Spleen (tissue), 3 donors: Measurements from ENCODE around the gene HES4.

Experiments
- POLR2A ChIP-seq, 3 donors: fragments of 450-650 bp; IDR thresholded peaks; one replicate each; pipeline ENCODE4 v1.5.1; 2017; ENCODE audit warnings: antibody characterized with exemption in 3 of 3, mild to moderate bottlenecking in 1 of 3
- POLR2AphosphoS5 ChIP-seq, 3 donors: sonication (generic); formaldehyde crosslinking; IDR thresholded peaks; one replicate each; pipeline ENCODE4 v1.5.1; 2017; ENCODE audit warnings: antibody characterized with exemption in 3 of 3

DNA sequence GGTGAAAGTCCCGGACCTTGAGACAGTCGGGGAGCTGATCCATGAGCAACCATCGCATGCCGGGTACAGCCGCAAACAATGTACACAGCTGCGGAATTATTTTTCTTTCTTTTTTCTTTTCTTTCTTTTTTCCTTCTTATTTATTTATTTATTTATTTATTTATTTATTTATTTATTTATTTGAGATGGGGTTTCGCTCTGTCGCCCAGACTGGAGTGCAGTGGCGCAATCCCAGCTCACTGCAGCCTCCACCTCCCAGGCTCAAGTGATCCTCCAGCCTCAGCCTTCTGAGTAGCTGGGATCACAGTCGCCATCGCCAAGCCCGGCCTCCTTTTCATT lies 15.5 kb downstream of the HES4 start:
- TF ChIP-seq POLR2AphosphoS5 (IDR thresholded peaks at IDR 0.05) = no peak
- no peak for TF ChIP-seq POLR2A (IDR thresholded peaks at IDR 0.05)
